HCT116 (cell line): Measurements from ENCODE around the gene SSTR5.
"Not testable (repeated sequence)": the region's sequence is repeated elsewhere in the genome, so short reads cannot be mapped to it uniquely, and the experiment has no call there.

ENCODE experiments used
- POLR2A ChIP-seq: IDR thresholded peaks from 2 replicates; pipeline ENCODE4 v1.7.0; 2011; ENCODE audit warnings: borderline replicate concordance; ENCODE audit not compliant: insufficient read depth, insufficient read length; ENCODE audit errors: extremely low read depth
- RAD21 ChIP-seq: IDR thresholded peaks from 2 replicates; pipeline ENCODE4 v1.6.1; 2012; ENCODE audit warnings: low read depth, mild to moderate bottlenecking

DNA sequence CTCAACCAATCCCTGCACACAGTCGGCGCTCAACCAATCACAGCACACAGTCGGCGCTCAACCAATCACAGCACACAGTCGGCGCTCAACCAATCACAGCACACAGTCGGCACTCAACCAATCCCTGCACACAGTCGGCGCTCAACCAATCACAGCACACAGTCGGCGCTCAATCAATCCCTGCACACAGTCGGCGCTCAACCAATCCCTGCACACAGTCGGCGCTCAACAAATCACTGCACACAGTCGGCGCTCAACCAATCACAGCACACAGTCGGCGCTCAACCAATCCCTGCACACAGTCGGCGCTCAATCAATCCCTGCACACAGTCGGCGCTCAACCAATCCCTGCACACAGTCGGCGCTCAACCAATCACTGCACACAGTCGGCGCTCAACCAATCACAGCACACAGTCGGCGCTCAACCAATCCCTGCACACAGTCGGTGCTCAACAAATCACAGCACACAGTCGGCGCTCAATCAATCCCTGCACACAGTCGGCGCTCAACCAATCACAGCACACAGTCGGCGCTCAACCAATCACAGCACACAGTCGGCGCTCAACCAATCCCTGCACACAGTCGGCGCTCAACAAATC is 20.2 kb downstream of the SSTR5 start:
- TF ChIP-seq RAD21, POLR2A: not testable (repeated sequence)
